Parathyroid adenoma (tissue), 2 donors: ENCODE data around the gene NFYB.

Experiments
- H2AFZ ChIP-seq: fragments of 300-600 bp; sonication (generic); one replicate; pipeline ENCODE4 v1.7.0; 2017; ENCODE audit warnings: antibody characterized with exemption, mild to moderate bottlenecking
- H3K27ac ChIP-seq: fragments of 300-600 bp; sonication (generic); one replicate; pipeline ENCODE4 v1.7.0; 2017
- H3K27me3 ChIP-seq: fragments of 300-600 bp; sonication (generic); one replicate; pipeline ENCODE4 v1.7.0; 2017; ENCODE audit warnings: low read length; ENCODE audit not compliant: control insufficient read depth, insufficient read depth
- H3K36me3 ChIP-seq: fragments of 300-600 bp; sonication (generic); one replicate; pipeline ENCODE4 v1.7.0; 2017; ENCODE audit warnings: low read length; ENCODE audit not compliant: control insufficient read depth, insufficient read depth
- H3K4me1 ChIP-seq: fragments of 300-600 bp; sonication (generic); one replicate; pipeline ENCODE4 v1.7.0; 2017; ENCODE audit warnings: control low read depth
- H3K4me2 ChIP-seq: fragments of 300-600 bp; sonication (generic); one replicate; pipeline ENCODE4 v1.7.0; 2017; ENCODE audit warnings: low read length
- H3K4me3 ChIP-seq: fragments of 300-600 bp; sonication (generic); one replicate; pipeline ENCODE4 v1.7.0; 2017; ENCODE audit warnings: low read depth, low read length
- H3K79me2 ChIP-seq: fragments of 300-600 bp; sonication (generic); one replicate; pipeline ENCODE4 v1.7.0; 2017; ENCODE audit warnings: control low read depth
- H3K9ac ChIP-seq: fragments of 300-600 bp; sonication (generic); one replicate; pipeline ENCODE4 v1.7.0; 2017; ENCODE audit warnings: mild to moderate bottlenecking
- H3K9me3 ChIP-seq: fragments of 300-600 bp; sonication (generic); one replicate; pipeline ENCODE4 v1.7.0; 2017; ENCODE audit warnings: low read length; ENCODE audit not compliant: control insufficient read depth
- CTCF ChIP-seq: fragments of 300-600 bp; sonication (generic); IDR thresholded peaks from one replicate; pipeline ENCODE4 v1.7.0; 2017; ENCODE audit warnings: antibody characterized with exemption, mild to moderate bottlenecking
- donor health status: primary hyperparathyroidism.

Gene NFYB

GRCh38 chr12:104095289-104095688, 42.7 kb downstream of the NFYB start:
- H3K27me3 ChIP-seq: no peaks in the 10 kb centered on the region
- H3K27ac ChIP-seq: no peak overlapping the region
- H3K4me3 ChIP-seq: no peak overlapping the region
- H3K9me3 ChIP-seq: no peaks in the 10 kb centered on the region
- no peak overlapping the region for H3K9ac ChIP-seq
- H2AFZ ChIP-seq: no peak overlapping the region
- no peaks in the 10 kb centered on the region for H3K36me3 ChIP-seq
- no peak for TF ChIP-seq CTCF
- H3K4me2 ChIP-seq: no peak overlapping the region
- H3K79me2 ChIP-seq: no peaks in the 10 kb centered on the region
- H3K4me1 ChIP-seq: no peaks in the 10 kb centered on the region

GRCh38 chr12:104094284-104094683, 43.7 kb downstream of the NFYB start:
- Histone ChIP-seq H3K4me2 (no peak overlapping the region), H3K9ac (no peak overlapping the region), H3K4me3 (no peak overlapping the region), H3K36me3 (no peaks in the 10 kb centered on the region), H3K9me3 (no peaks in the 10 kb centered on the region), H3K4me1 (no peaks in the 10 kb centered on the region), H3K27me3 (no peaks in the 10 kb centered on the region), H3K27ac (no peak overlapping the region), H3K79me2 (no peaks in the 10 kb centered on the region), H2AFZ (no peak overlapping the region)
- no peak for TF ChIP-seq CTCF

GRCh38 chr12:104091136-104091535, 46.9 kb downstream of the NFYB start:
- TF ChIP-seq CTCF: no peak
- Histone ChIP-seq H3K79me2 (no peaks in the 10 kb centered on the region), H3K27me3 (no peaks in the 10 kb centered on the region), H3K9ac (no peak overlapping the region), H3K4me1 (no peaks in the 10 kb centered on the region), H3K36me3 (no peaks in the 10 kb centered on the region), H3K9me3 (no peaks in the 10 kb centered on the region), H3K27ac (no peak overlapping the region), H3K4me3 (no peak overlapping the region), H2AFZ (no peak overlapping the region), H3K4me2 (no peak overlapping the region)

GRCh38 chr12:104090685-104091084, 47.3 kb downstream of the NFYB start:
- Histone ChIP-seq H3K36me3 (no peaks in the 10 kb centered on the region), H3K4me2 (no peak overlapping the region), H3K9ac (no peak overlapping the region), H3K27me3 (no peaks in the 10 kb centered on the region), H3K4me1 (no peaks in the 10 kb centered on the region), H3K79me2 (no peaks in the 10 kb centered on the region), H3K27ac (no peak overlapping the region), H2AFZ (no peak overlapping the region), H3K9me3 (no peaks in the 10 kb centered on the region), H3K4me3 (no peak overlapping the region)
- no peak for TF ChIP-seq CTCF

- no peak overlapping the region for H2AFZ ChIP-seq
- no peak overlapping the region for H3K27ac ChIP-seq
- H3K4me3 ChIP-seq: no peak overlapping the region
- no peaks in the 10 kb centered on the region for H3K36me3 ChIP-seq
- no peak overlapping the region for H3K4me2 ChIP-seq
- no peaks in the 10 kb centered on the region for H3K4me1 ChIP-seq
- no peaks in the 10 kb centered on the region for H3K27me3 ChIP-seq
- H3K9me3 ChIP-seq: no peaks in the 10 kb centered on the region
- H3K79me2 ChIP-seq: peaks cover under 1% of the 10 kb centered on the region
- H3K9ac ChIP-seq: no peak overlapping the region
- TF ChIP-seq CTCF: no peak
These were observed 54.1 kb downstream of the NFYB start for GRCh38 chr12:104083769-104084475.
